GM12878 (cell line): ENCODE data around the gene STPG1. TPM values are rescaled to one million over a fixed set of nuclear protein-coding genes. Genes with fewer than 3 reads are reported as not detected.

Source experiments
- ATAC-seq: fragments of 200-7000 bp; cut with Tn5 transposase; 3 replicates; pipeline ENCODE4 v1.9.1; 2020; ENCODE audit warnings: mild to moderate bottlenecking, moderate library complexity
- BruUV-seq: library from RNA; stranded (reverse); fragments of 400-500 nt; replicated peaks from 2 replicates; lab custom pipeline; 2021; lab: Mats Ljungman, UMichigan
- CTCF ChIA-PET: fragments of 300-600 bp; sonication (Branson Sonifier 250); formaldehyde crosslinking; extraction: SDS; loops from one replicate; lab custom pipeline; 2021; ENCODE audit warnings: inconsistent platforms; lab: Yijun Ruan, JAX
- POLR2A ChIA-PET: fragments of 350-600 bp; formaldehyde crosslinking; extraction: SDS; loops from one replicate; lab custom pipeline; 2021; ENCODE audit warnings: inconsistent platforms; lab: Charles Lee
- RAD21 ChIA-PET: fragments of 300-600 bp; sonication (Branson Sonifier 250); formaldehyde crosslinking; loops from one replicate; lab custom pipeline; 2023; ENCODE audit warnings: antibody characterized with exemption; ENCODE audit not compliant: unreplicated experiment; lab: Charles Lee
- SMC1A ChIA-PET: fragments of 300-600 bp; sonication (Branson Sonifier 250); formaldehyde crosslinking; loops from one replicate; lab custom pipeline; 2023; ENCODE audit not compliant: unreplicated experiment, uncharacterized antibody; lab: Charles Lee
- DNase-seq: peaks from one replicate; pipeline ENCODE4 v3.0.0-alpha.2; 2011; ENCODE audit warnings: low read depth, low spot score
- FAIRE-seq: peaks from 3 replicates; lab custom pipeline; 2011; peaks lifted over from hg19 to GRCh38; lab: Jason Lieb, UNC
- H2AFZ ChIP-seq: 2 replicates; pipeline ENCODE4 v1.6.0; 2011; ENCODE audit warnings: low read depth, low read length, control low read depth; ENCODE audit not compliant: control insufficient read depth
- H3K27ac ChIP-seq: 2 replicates; pipeline ENCODE4 v1.5.1; 2011; ENCODE audit warnings: control low read depth; ENCODE audit not compliant: control insufficient read depth, insufficient read depth
- H3K27me3 ChIP-seq, 2 experiments: replicated peaks in 1 of 2; 2 replicates each; pipeline versions ENCODE4 v1.6.0 to v1.6.1; 2011; ENCODE audit warnings: low read length in 1 of 2; ENCODE audit not compliant: control insufficient read depth in 2 of 2, insufficient read depth in 2 of 2
- H3K36me3 ChIP-seq, 2 experiments: 2 replicates each; pipeline ENCODE4 v1.5.1; 2011; ENCODE audit warnings: low read length in 1 of 2; ENCODE audit not compliant: control insufficient read depth in 2 of 2, insufficient read depth in 2 of 2
- H3K4me1 ChIP-seq: 2 replicates; pipeline ENCODE4 v1.6.1; 2011; ENCODE audit warnings: mild to moderate bottlenecking, low read length, moderate library complexity, mixed read lengths; ENCODE audit not compliant: control insufficient read depth, insufficient read depth
- H3K4me2 ChIP-seq: 2 replicates; pipeline ENCODE4 v1.6.0; 2011; ENCODE audit warnings: control low read depth; ENCODE audit not compliant: control insufficient read depth, insufficient read depth
- H3K4me3 ChIP-seq: fragments of 200-600 bp; sonication (generic); 2 replicates; pipeline ENCODE4 v1.5.1; 2016
- H3K79me2 ChIP-seq: 2 replicates; pipeline ENCODE4 v1.6.0; 2011; ENCODE audit warnings: low read length; ENCODE audit not compliant: control insufficient read depth, insufficient read depth
- H3K9ac ChIP-seq: 2 replicates; pipeline ENCODE4 v1.8.0; 2011; ENCODE audit warnings: low read length, control low read depth, mixed read lengths; ENCODE audit not compliant: control insufficient read depth, insufficient read depth
- H3K9me3 ChIP-seq: replicated peaks from 3 replicates; pipeline ENCODE4 v1.5.1; 2011; ENCODE audit warnings: mild to moderate bottlenecking, low read length; ENCODE audit not compliant: control insufficient read depth, insufficient read depth
- H4K20me1 ChIP-seq: 2 replicates; pipeline ENCODE4 v1.6.0; 2011; ENCODE audit not compliant: control insufficient read depth, insufficient read depth
- BACH1 ChIP-seq: fragments of 450-650 bp; IDR thresholded peaks from 2 replicates; pipeline ENCODE4 v1.6.1; 2017; ENCODE audit warnings: mild to moderate bottlenecking, borderline replicate concordance
- BCL3 ChIP-seq: IDR thresholded peaks from 2 replicates; pipeline ENCODE4 v1.6.1; 2011; ENCODE audit warnings: borderline replicate concordance, low read depth, mild to moderate bottlenecking, moderate library complexity, low read length; ENCODE audit not compliant: insufficient read depth, poor library complexity, severe bottlenecking
- BCLAF1 ChIP-seq: fragments of 450-650 bp; IDR thresholded peaks from 2 replicates; pipeline ENCODE4 v1.6.1; 2017; ENCODE audit warnings: antibody characterized with exemption, mild to moderate bottlenecking, moderate library complexity
- CBX3 ChIP-seq: fragments of 200-600 bp; sonication (generic); IDR thresholded peaks from 2 replicates; pipeline ENCODE4 v1.6.1; 2016; ENCODE audit warnings: low read depth, borderline replicate concordance
- CREB1 ChIP-seq: IDR thresholded peaks from 2 replicates; pipeline ENCODE4 v1.6.1; 2012; ENCODE audit warnings: low read depth, mild to moderate bottlenecking, inconsistent platforms
- CUX1 ChIP-seq: IDR thresholded peaks from 2 replicates; pipeline ENCODE4 v1.6.1; 2012; ENCODE audit warnings: improper control_type of control experiment, low read depth, low read length; ENCODE audit not compliant: insufficient replicate concordance
- ETV6 ChIP-seq, 2 experiments: fragments of 450-650 bp in 1 of 2; IDR thresholded peaks in 1 of 2; conservative IDR thresholded peaks in 1 of 2; 2 replicates each; pipeline ENCODE4 v1.6.1; 2014; ENCODE audit warnings: antibody characterized with exemption in 1 of 2, borderline replicate concordance in 1 of 2, low read depth in 1 of 2, mild to moderate bottlenecking in 1 of 2, moderate library complexity in 1 of 2
- NFXL1 ChIP-seq: fragments of 450-650 bp; IDR thresholded peaks from 2 replicates; pipeline ENCODE4 v1.6.1; 2017; ENCODE audit warnings: antibody characterized with exemption, mild to moderate bottlenecking, borderline replicate concordance
- ZNF384 ChIP-seq: IDR thresholded peaks from 2 replicates; pipeline ENCODE4 v1.6.1; 2012; ENCODE audit warnings: low read depth, mild to moderate bottlenecking, low read length, improper control_type of control experiment, borderline replicate concordance
- WGBS: methylation state at CpG from one replicate; pipeline ENCODE4 v1.1.6; 2016; ENCODE audit warnings: low lambda C conversion rate; ENCODE audit not compliant: insufficient replicate concordance, insufficient coverage; ENCODE audit errors: missing lambda C conversion rate; 5-methylcytosine and 5-hydroxymethylcytosine counted together
- in situ Hi-C: fragments of 300-500 bp; cut with MboI; formaldehyde crosslinking; loops from 9 replicates; pipeline ENCODE4 v1.14.3; 2018; ENCODE audit warnings: mixed read lengths
- intact Hi-C: fragments of 100-400 bp; cut with micrococcal nuclease; formaldehyde crosslinking; loops from one replicate; pipeline ENCODE4 v1.14.2; 2022; ENCODE audit not compliant: unreplicated experiment
- polyA plus RNA-seq, 11 experiments: library from polyadenylated mRNA; depleted of rRNA in 4 of 11; unstranded in 6 of 11; stranded (reverse) in 5 of 11; fragments of >200 nt; fragmentation: Nextera tagmentation in 4 of 11; fragmentation: Illumina TruSeq in 1 of 11; extraction: Ambion mirVana in 4 of 11; extraction: Trizol in 1 of 11; gene quantifications; 1 replicate in 1 of 11; 2 replicates in 10 of 11; pipeline versions ENCODE4 v1.2.1 to v1.2.3, GENCODE V29; 2011 to 2016; ENCODE audit warnings: inconsistent platforms in 2 of 11, missing spikeins in 2 of 11, low read depth in 1 of 11
- total RNA-seq, 4 experiments: library from RNA; depleted of rRNA in 3 of 4; stranded (reverse); fragments of >200 nt in 3 of 4; fragmentation: Illumina TruSeq in 1 of 4; extraction: Trizol in 1 of 4; gene quantifications; 2 replicates each; pipeline versions ENCODE4 v1.2.1 to v1.2.3, GENCODE V29; 2013 to 2021

Gene STPG1
- total and polyA plus RNA-seq, 10 of the 15 experiments (the other 5 are each of a cell fraction or from before 2014, with no cell fraction given): 0.22 to 2.6 (median 0.73) TPM

- no peaks in the 10 kb centered on the region for H4K20me1 ChIP-seq
- POLR2A ChIA-PET: no interaction called here
- peak overlapping the region; percentile 11; the same call in 1 of the 2 replicates for H3K4me2 ChIP-seq
- no peaks in the 10 kb centered on the region; a peak in 1 of 4 replicates for H3K27me3 ChIP-seq
- DNase-seq (no peak), ATAC-seq (no peak), FAIRE-seq (no peak)
- in situ Hi-C loops (no loop called here), intact Hi-C loops (no loop called here)
- WGBS: 62% methylated on average over 8 of the region's 8 CpGs
- peaks cover 12% of the 10 kb centered on the region for H3K4me1 ChIP-seq
- H3K36me3 ChIP-seq: no peaks in the 10 kb centered on the region
- H3K9me3 ChIP-seq: no peaks in the 10 kb centered on the region
- SMC1A ChIA-PET: interaction anchor here (2.6 kb wide), 1 partner anchor 18 kb away, joined by 9 read pairs; no protein-coding TSS in a partner anchor
- no peak overlapping the region for H3K4me3 ChIP-seq
- BruUV-seq: no TSS peak
- CTCF ChIA-PET: interaction anchor here (0.7 to 2.7 kb wide), 5 partner anchors 18 to 172 kb away, joined by 3 to 8 read pairs (median 4); no protein-coding TSS in a partner anchor
- RAD21 ChIA-PET: no interaction called here
- peak overlapping the region; percentile 42; the same call in 1 of the 2 replicates for H3K27ac ChIP-seq
- peak overlapping the region; percentile 9 for H2AFZ ChIP-seq
- no peaks in the 10 kb centered on the region for H3K79me2 ChIP-seq
- TF ChIP-seq ZNF384 (no peak), BACH1 (no peak), CBX3 (no peak), CREB1 (peak; percentile 63), BCLAF1 (no peak), BCL3 (no peak), ETV6 (conservative IDR thresholded peaks at IDR 0.05 in 1 of 2, IDR thresholded peaks at IDR 0.05 in 1 of 2; ENCODE audit: borderline replicate concordance in 1 of 2, low read depth in 1 of 2) (0 out of 4 replicates have a peak, but pooled peaks of 1 of the 2 experiments have one; percentile 4), CUX1 (no peak), NFXL1 (no peak)
- no peak overlapping the region; the same call in 1 of the 2 replicates for H3K9ac ChIP-seq
Observed at GRCh38 chr1:24373710-24374109, 39.9 kb downstream of the STPG1 start.
